Measurements from ENCODE around the gene ITGB2.

ITGB2 gene

GRCh38 chr21:44934797-44935532 is 14.3 kb upstream of the ITGB2 start:
- Histone ChIP-seq H3K4me3 (ENCODE audit: low read length) (no peak overlapping the region), H3K4me1 (ENCODE audit: control insufficient read depth, low read length) (peaks cover 40% of the 10 kb centered on the region), H3K27me3 (ENCODE audit: control insufficient read depth, low read length) (peaks cover 83% of the 10 kb centered on the region), H4K20me1 (ENCODE audit: control insufficient read depth, insufficient read depth, low read depth, low read length) (peaks cover 6% of the 10 kb centered on the region; the same call in 1 of the 2 replicates), H3K4me2 (ENCODE audit: low read length) (no peak overlapping the region), H3K27ac (ENCODE audit: low read depth, low read length) (no peak overlapping the region), H3K9me2 (replicated peaks; ENCODE audit: control insufficient read depth, low read length) (no peaks in the 10 kb centered on the region), H3K9me3 (ENCODE audit: control insufficient read depth, insufficient read depth, low read length) (no peaks in the 10 kb centered on the region), H3F3A (ENCODE audit: control insufficient read depth, insufficient read depth) (peaks cover 16% of the 10 kb centered on the region), H3K79me2 (ENCODE audit: control insufficient read depth, low read length) (no peaks in the 10 kb centered on the region; the same call in 1 of the 2 replicates), H3K36me3 (ENCODE audit: control insufficient read depth, low read length) (no peaks in the 10 kb centered on the region)
- TF ChIP-seq, protein P1, sequence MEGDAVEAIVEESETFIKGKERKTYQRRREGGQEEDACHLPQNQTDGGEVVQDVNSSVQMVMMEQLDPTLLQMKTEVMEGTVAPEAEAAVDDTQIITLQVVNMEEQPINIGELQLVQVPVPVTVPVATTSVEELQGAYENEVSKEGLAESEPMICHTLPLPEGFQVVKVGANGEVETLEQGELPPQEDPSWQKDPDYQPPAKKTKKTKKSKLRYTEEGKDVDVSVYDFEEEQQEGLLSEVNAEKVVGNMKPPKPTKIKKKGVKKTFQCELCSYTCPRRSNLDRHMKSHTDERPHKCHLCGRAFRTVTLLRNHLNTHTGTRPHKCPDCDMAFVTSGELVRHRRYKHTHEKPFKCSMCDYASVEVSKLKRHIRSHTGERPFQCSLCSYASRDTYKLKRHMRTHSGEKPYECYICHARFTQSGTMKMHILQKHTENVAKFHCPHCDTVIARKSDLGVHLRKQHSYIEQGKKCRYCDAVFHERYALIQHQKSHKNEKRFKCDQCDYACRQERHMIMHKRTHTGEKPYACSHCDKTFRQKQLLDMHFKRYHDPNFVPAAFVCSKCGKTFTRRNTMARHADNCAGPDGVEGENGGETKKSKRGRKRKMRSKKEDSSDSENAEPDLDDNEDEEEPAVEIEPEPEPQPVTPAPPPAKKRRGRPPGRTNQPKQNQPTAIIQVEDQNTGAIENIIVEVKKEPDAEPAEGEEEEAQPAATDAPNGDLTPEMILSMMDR (IDR thresholded peaks at IDR 0.05; ENCODE audit: low read depth, low read length, poor library complexity, severe bottlenecking), result no peak
- TF ChIP-seq EZH2phosphoT487 (IDR thresholded peaks at IDR 0.05; ENCODE audit: borderline replicate concordance, low read length), result no peak

- TF ChIP-seq EZH2phosphoT487 (IDR thresholded peaks at IDR 0.05; ENCODE audit: borderline replicate concordance, low read length), result no peak
- TF ChIP-seq, protein P1 (IDR thresholded peaks at IDR 0.05; ENCODE audit: low read depth, low read length, poor library complexity, severe bottlenecking), result no peak
- no peaks in the 10 kb centered on the region for H3K36me3 ChIP-seq (ENCODE audit: control insufficient read depth, low read length)
- peaks cover 87% of the 10 kb centered on the region for H3K27me3 ChIP-seq (ENCODE audit: control insufficient read depth, low read length)
- H3K9me3 ChIP-seq (ENCODE audit: control insufficient read depth, insufficient read depth, low read length), result no peaks in the 10 kb centered on the region
- peaks cover 16% of the 10 kb centered on the region for H3F3A ChIP-seq (ENCODE audit: control insufficient read depth, insufficient read depth)
- H3K4me3 ChIP-seq (ENCODE audit: low read length), result no peak overlapping the region
- no peaks in the 10 kb centered on the region for H3K79me2 ChIP-seq (ENCODE audit: control insufficient read depth, low read length)
- peaks cover 6% of the 10 kb centered on the region for H4K20me1 ChIP-seq (ENCODE audit: control insufficient read depth, insufficient read depth, low read depth, low read length)
- H3K4me1 ChIP-seq (ENCODE audit: control insufficient read depth, low read length), result peaks cover 44% of the 10 kb centered on the region
- H3K27ac ChIP-seq (ENCODE audit: low read depth, low read length), result no peak overlapping the region
- H3K9me2 ChIP-seq (replicated peaks; ENCODE audit: control insufficient read depth, low read length), result no peaks in the 10 kb centered on the region
- no peak overlapping the region for H3K4me2 ChIP-seq (ENCODE audit: low read length)
Measured at GRCh38 chr21:44934276-44934675, 13.6 kb upstream of the ITGB2 start.

DNA sequence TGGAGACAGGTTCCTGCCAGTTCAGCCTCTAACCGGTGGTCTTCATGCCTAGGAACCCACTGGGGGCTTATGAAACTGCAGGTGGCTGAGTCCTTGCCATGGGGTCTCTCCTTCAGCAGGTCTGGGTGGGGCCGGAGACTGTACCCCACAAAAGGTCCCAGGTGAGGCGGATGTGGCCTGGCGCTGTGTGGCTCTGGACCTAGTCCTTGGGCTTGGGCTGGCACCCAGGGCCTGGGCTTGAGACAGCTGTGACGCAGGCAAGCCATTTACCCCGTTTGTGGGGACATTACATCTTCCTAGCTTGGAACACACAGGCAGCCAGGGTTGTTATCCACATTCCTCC is 13.2 kb upstream of the ITGB2 start:
- H3K9me2 ChIP-seq (replicated peaks; ENCODE audit: control insufficient read depth, low read length), result no peaks in the 10 kb centered on the region
- peaks cover 87% of the 10 kb centered on the region for H3K27me3 ChIP-seq (ENCODE audit: control insufficient read depth, low read length)
- H3K4me3 ChIP-seq (ENCODE audit: low read length), result no peak overlapping the region
- H3K27ac ChIP-seq (ENCODE audit: low read depth, low read length), result no peak overlapping the region
- peaks cover 6% of the 10 kb centered on the region for H4K20me1 ChIP-seq (ENCODE audit: control insufficient read depth, insufficient read depth, low read depth, low read length)
- H3K79me2 ChIP-seq (ENCODE audit: control insufficient read depth, low read length), result no peaks in the 10 kb centered on the region
- peaks cover 42% of the 10 kb centered on the region for H3K4me1 ChIP-seq (ENCODE audit: control insufficient read depth, low read length)
- peaks cover 16% of the 10 kb centered on the region for H3F3A ChIP-seq (ENCODE audit: control insufficient read depth, insufficient read depth)
- no peaks in the 10 kb centered on the region for H3K36me3 ChIP-seq (ENCODE audit: control insufficient read depth, low read length)
- TF ChIP-seq, protein P1 (IDR thresholded peaks at IDR 0.05; ENCODE audit: low read depth, low read length, poor library complexity, severe bottlenecking), result no peak
- TF ChIP-seq EZH2phosphoT487 (IDR thresholded peaks at IDR 0.05; ENCODE audit: borderline replicate concordance, low read length), result no peak
- H3K9me3 ChIP-seq (ENCODE audit: control insufficient read depth, insufficient read depth, low read length), result no peaks in the 10 kb centered on the region
- no peak overlapping the region for H3K4me2 ChIP-seq (ENCODE audit: low read length)

Data from DOHH2 (cell line).